ENCODE results near the gene CTNS.

DNA sequence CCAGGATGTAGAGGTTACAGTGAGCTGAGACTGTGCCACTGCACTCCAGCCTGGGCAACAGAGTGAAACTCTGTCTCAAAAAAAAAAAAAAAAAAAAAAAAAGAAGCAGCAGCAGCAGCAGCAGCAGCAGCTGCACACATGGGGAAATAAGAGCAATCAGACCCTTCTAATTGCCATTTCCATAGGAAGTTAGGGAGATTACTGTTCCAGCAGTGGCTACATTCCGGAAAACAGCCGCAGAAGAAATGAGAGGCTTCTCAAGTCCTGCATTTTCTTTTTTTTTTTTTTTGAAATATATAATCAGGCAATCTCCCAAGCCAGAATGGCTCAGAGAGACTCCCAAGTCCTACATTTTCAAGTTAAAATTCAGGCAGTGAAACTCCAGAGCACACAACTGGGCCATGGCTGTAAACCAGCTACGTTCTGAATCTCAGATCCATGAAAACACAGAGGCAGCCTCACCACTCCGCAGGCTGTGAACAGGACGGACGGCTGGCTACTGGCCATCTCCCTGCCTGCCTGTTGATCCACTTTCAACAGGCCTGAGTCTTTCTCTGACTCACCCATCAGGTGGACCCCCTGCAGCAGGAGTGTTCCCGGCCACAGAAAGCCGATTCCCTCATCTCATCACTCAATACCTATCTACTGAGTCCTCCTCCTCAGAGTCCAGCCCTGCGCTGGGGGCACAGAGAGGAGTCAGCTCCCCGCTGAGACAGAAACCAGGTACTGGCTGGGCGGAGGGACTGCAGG lies 42.3 kb upstream of the CTNS start:
- TF ChIP-seq, protein P1, sequence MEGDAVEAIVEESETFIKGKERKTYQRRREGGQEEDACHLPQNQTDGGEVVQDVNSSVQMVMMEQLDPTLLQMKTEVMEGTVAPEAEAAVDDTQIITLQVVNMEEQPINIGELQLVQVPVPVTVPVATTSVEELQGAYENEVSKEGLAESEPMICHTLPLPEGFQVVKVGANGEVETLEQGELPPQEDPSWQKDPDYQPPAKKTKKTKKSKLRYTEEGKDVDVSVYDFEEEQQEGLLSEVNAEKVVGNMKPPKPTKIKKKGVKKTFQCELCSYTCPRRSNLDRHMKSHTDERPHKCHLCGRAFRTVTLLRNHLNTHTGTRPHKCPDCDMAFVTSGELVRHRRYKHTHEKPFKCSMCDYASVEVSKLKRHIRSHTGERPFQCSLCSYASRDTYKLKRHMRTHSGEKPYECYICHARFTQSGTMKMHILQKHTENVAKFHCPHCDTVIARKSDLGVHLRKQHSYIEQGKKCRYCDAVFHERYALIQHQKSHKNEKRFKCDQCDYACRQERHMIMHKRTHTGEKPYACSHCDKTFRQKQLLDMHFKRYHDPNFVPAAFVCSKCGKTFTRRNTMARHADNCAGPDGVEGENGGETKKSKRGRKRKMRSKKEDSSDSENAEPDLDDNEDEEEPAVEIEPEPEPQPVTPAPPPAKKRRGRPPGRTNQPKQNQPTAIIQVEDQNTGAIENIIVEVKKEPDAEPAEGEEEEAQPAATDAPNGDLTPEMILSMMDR (conservative IDR thresholded peaks at IDR 0.05 in 1 of 2, IDR thresholded peaks at IDR 0.05 in 1 of 2; ENCODE audit: extremely low read depth in 1 of 2, insufficient read depth in 1 of 2, low read depth in 1 of 2, low read length in 2 of 2) = no peak
- no peak for TF ChIP-seq EZH2 (IDR thresholded peaks at IDR 0.05; ENCODE audit: borderline replicate concordance, low read length)
